ENCODE results near the gene MPZL2. TPM values are rescaled to one million over a fixed set of nuclear protein-coding genes. Genes with fewer than 3 reads are reported as not detected.

MPZL2 gene
- polyA plus RNA-seq, 3 donors: 8.0 to 18.6 (median 14.2) TPM

GRCh38 chr11:118304568-118305248 lies 40.6 kb upstream of the MPZL2 start, which contains the start of gene CD3E:
TSS of gene CD3E (plus strand) at chr11:118304730. CDS start at chr11:118304953, 223 bp downstream.
- Histone ChIP-seq H3K4me2 (replicated peaks; ENCODE audit: extremely low read depth, low read length, poor library complexity, severe bottlenecking) (no peak within 1 kb of the TSS), H3K27ac (ENCODE audit: low read depth in 1 of 2, low read length in 2 of 2) (no peak within 1 kb of the TSS), H3K36me3 (replicated peaks in 1 of 2; ENCODE audit: control insufficient read depth in 1 of 2, insufficient read depth in 2 of 2, low read length in 2 of 2) (no peaks in the 10 kb centered on the region), H2AFZ (ENCODE audit: insufficient read depth, low read depth, low read length, poor library complexity, severe bottlenecking) (peak within 1 kb of the TSS; percentile 11), H3K9me3 (replicated peaks in 1 of 2; ENCODE audit: control insufficient read depth in 1 of 2, insufficient read depth in 1 of 2, low read length in 2 of 2) (no peaks in the 10 kb centered on the region), H3K9ac (ENCODE audit: insufficient read depth, low read length, poor library complexity, severe bottlenecking) (no peak within 1 kb of the TSS), H3K79me2 (ENCODE audit: insufficient read depth, low read length) (no peaks in the 10 kb centered on the region), H3K4me1 (ENCODE audit: control insufficient read depth in 1 of 2, insufficient read depth in 2 of 2, low read length in 2 of 2) (no peaks in the 10 kb centered on the region), H4K20me1 (ENCODE audit: insufficient read depth, low read length) (no peaks in the 10 kb centered on the region), H3K27me3 (ENCODE audit: control insufficient read depth in 2 of 2, insufficient read depth in 2 of 2, low read length in 2 of 2) (no peaks in the 10 kb centered on the region), H3K4me3 (replicated peaks in 1 of 3; ENCODE audit: low read depth in 2 of 3, low read length in 3 of 3) (no peak within 1 kb of the TSS)
- intact Hi-C loops (cut with micrococcal nuclease): loop anchor here in 1 of 2 donors (5.0 kb wide), 1 partner anchor 42 kb away; the partner anchor contains the start of gene MPZL2
- no peak for TF ChIP-seq CTCF (IDR thresholded peaks at IDR 0.05)
- 58% methylated on average over 5 of the region's 8 CpGs for WGBS (ENCODE audit: insufficient coverage)
- H3K9me3 Mint-ChIP-seq: no peaks in the 10 kb centered on the region
- H3K4me3 Mint-ChIP-seq: peak within 1 kb of the TSS in 1 of 2 donors; percentile 10
- no peak for DNase-seq
- H3K27ac Mint-ChIP-seq: peak within 1 kb of the TSS in 2 of 7 donors; percentile 61 to 73
- H3K27me3 Mint-ChIP-seq (ENCODE audit: low read depth in 3 of 3): peaks cover 3 to 12% (median 4%) of the 10 kb centered on the region in 3 donors
- peaks cover 5% of the 10 kb centered on the region for H3K4me1 Mint-ChIP-seq
- no peaks in the 10 kb centered on the region for H3K36me3 Mint-ChIP-seq

GRCh38 chr11:118304227-118304567 lies 40.1 kb upstream of the MPZL2 start:
- no peaks in the 10 kb centered on the region for H3K79me2 ChIP-seq (ENCODE audit: insufficient read depth, low read length)
- intact Hi-C loops (cut with micrococcal nuclease): loop anchor here in 1 of 2 donors (5.0 kb wide), 1 partner anchor 42 kb away; the partner anchor contains the start of gene MPZL2
- no peak overlapping the region for H3K4me3 Mint-ChIP-seq
- no CpG with 5 or more reads among the region's 1 CpG for WGBS (ENCODE audit: insufficient coverage)
- no peak overlapping the region for H3K9ac ChIP-seq (ENCODE audit: insufficient read depth, low read length, poor library complexity, severe bottlenecking)
- TF ChIP-seq CTCF (IDR thresholded peaks at IDR 0.05): no peak
- H3K4me3 ChIP-seq (replicated peaks in 1 of 3; ENCODE audit: low read depth in 2 of 3, low read length in 3 of 3): no peak overlapping the region
- no peaks in the 10 kb centered on the region for H3K9me3 Mint-ChIP-seq
- DNase-seq: no peak
- no peak overlapping the region for H3K27ac ChIP-seq (ENCODE audit: low read depth in 1 of 2, low read length in 2 of 2)
- no peaks in the 10 kb centered on the region for H3K36me3 Mint-ChIP-seq
- no peak overlapping the region for H3K27ac Mint-ChIP-seq
- H3K4me1 ChIP-seq (ENCODE audit: control insufficient read depth in 1 of 2, insufficient read depth in 2 of 2, low read length in 2 of 2): no peaks in the 10 kb centered on the region
- no peaks in the 10 kb centered on the region for H3K27me3 ChIP-seq (ENCODE audit: control insufficient read depth in 2 of 2, insufficient read depth in 2 of 2, low read length in 2 of 2)
- peaks cover 5% of the 10 kb centered on the region for H3K4me1 Mint-ChIP-seq
- no peaks in the 10 kb centered on the region for H3K9me3 ChIP-seq (replicated peaks in 1 of 2; ENCODE audit: control insufficient read depth in 1 of 2, insufficient read depth in 1 of 2, low read length in 2 of 2)
- peaks cover 3 to 10% (median 4%) of the 10 kb centered on the region in 3 donors for H3K27me3 Mint-ChIP-seq (ENCODE audit: low read depth in 3 of 3)
- no peak overlapping the region for H3K4me2 ChIP-seq (replicated peaks; ENCODE audit: extremely low read depth, low read length, poor library complexity, severe bottlenecking)
- H3K36me3 ChIP-seq (replicated peaks in 1 of 2; ENCODE audit: control insufficient read depth in 1 of 2, insufficient read depth in 2 of 2, low read length in 2 of 2): no peaks in the 10 kb centered on the region
- H4K20me1 ChIP-seq (ENCODE audit: insufficient read depth, low read length): no peaks in the 10 kb centered on the region
- H2AFZ ChIP-seq (ENCODE audit: insufficient read depth, low read depth, low read length, poor library complexity, severe bottlenecking): no peak overlapping the region
